Liver (tissue), 9 donors: ENCODE measurements around the gene TBX2. TPM values are rescaled to one million over a fixed set of nuclear protein-coding genes. Genes with fewer than 3 reads are reported as not detected.
A peak's percentile ranks its signal among the peaks of the same experiment; 100 is the strongest.

ENCODE experiments used
- DNase-seq: peaks from one replicate; pipeline ENCODE4 v3.0.0-alpha.2; 2017; ENCODE audit warnings: low spot score
- H3K27ac ChIP-seq, 2 donors: one replicate each; pipeline ENCODE4 v1.7.0; 2013; ENCODE audit warnings: inconsistent platforms in 2 of 2, low read length in 2 of 2, control low read depth in 1 of 2, low read depth in 1 of 2, mild to moderate bottlenecking in 1 of 2
- H3K27me3 ChIP-seq, 4 donors: one replicate each; pipeline versions ENCODE4 v1.6.1 to v1.7.0; 2013; ENCODE audit warnings: low read length in 3 of 4, inconsistent platforms in 1 of 4, mild to moderate bottlenecking in 1 of 4, moderate library complexity in 1 of 4; ENCODE audit not compliant: control insufficient read depth in 4 of 4, insufficient read depth in 4 of 4
- H3K36me3 ChIP-seq, 4 donors: one replicate each; pipeline versions ENCODE4 v1.6.1 to v1.7.0; 2013; ENCODE audit warnings: low read length in 3 of 4, mild to moderate bottlenecking in 3 of 4, low read depth in 1 of 4, moderate library complexity in 1 of 4; ENCODE audit not compliant: control insufficient read depth in 4 of 4, insufficient read depth in 3 of 4
- H3K4me1 ChIP-seq, 4 donors: one replicate each; pipeline versions ENCODE4 v1.6.1 to v1.7.0; 2013; ENCODE audit warnings: low read length in 3 of 4, mild to moderate bottlenecking in 3 of 4, moderate library complexity in 1 of 4; ENCODE audit not compliant: control insufficient read depth in 4 of 4, insufficient read depth in 4 of 4
- H3K4me3 ChIP-seq, 3 donors: one replicate each; pipeline versions ENCODE4 v1.6.1 to v1.7.0; 2013; ENCODE audit warnings: low read length in 3 of 3, control low read depth in 1 of 3, low read depth in 1 of 3, mild to moderate bottlenecking in 1 of 3
- H3K9ac ChIP-seq, 2 donors: one replicate each; pipeline ENCODE4 v1.7.0; 2013; ENCODE audit warnings: low read length in 2 of 2, mild to moderate bottlenecking in 2 of 2, moderate library complexity in 2 of 2, control low read depth in 1 of 2, low read depth in 1 of 2
- H3K9me3 ChIP-seq, 4 donors: one replicate each; pipeline versions ENCODE4 v1.6.1 to v1.7.0; 2013; ENCODE audit warnings: low read length in 3 of 4; ENCODE audit not compliant: control insufficient read depth in 4 of 4
- EGR1 ChIP-seq, 2 donors: IDR thresholded peaks; 2 replicates each; pipeline ENCODE4 v1.6.1; 2016 to 2018; ENCODE audit warnings: antibody characterized with exemption in 2 of 2, low read depth in 2 of 2
- FOXA2 ChIP-seq: IDR thresholded peaks from 2 replicates; pipeline ENCODE4 v1.6.1; 2016; ENCODE audit warnings: antibody characterized with exemption
- GABPA ChIP-seq, 2 donors: IDR thresholded peaks in 1 of 2; conservative IDR thresholded peaks in 1 of 2; 2 replicates each; pipeline ENCODE4 v1.6.1; 2016; ENCODE audit warnings: antibody characterized with exemption in 2 of 2, mild to moderate bottlenecking in 1 of 2, moderate library complexity in 1 of 2
- NR2F2 ChIP-seq: IDR thresholded peaks from 2 replicates; pipeline ENCODE4 v1.6.1; 2016; ENCODE audit warnings: antibody characterized with exemption
- RXRA ChIP-seq, 2 donors: IDR thresholded peaks; 2 replicates each; pipeline ENCODE4 v1.6.1; 2017 to 2018; ENCODE audit warnings: antibody characterized with exemption in 2 of 2, mild to moderate bottlenecking in 1 of 2
- TAF1 ChIP-seq: conservative IDR thresholded peaks from 2 replicates; pipeline ENCODE4 v1.6.1; 2016; ENCODE audit warnings: antibody characterized with exemption, mild to moderate bottlenecking
- YY1 ChIP-seq: IDR thresholded peaks from 2 replicates; pipeline ENCODE4 v1.6.1; 2016; ENCODE audit warnings: antibody characterized with exemption, mild to moderate bottlenecking
- WGBS: extraction: QIAGEN DNeasy Blood & Tissue Kit; methylation state at CpG from one replicate; pipeline ENCODE4 v1.1.7; 2013; 5-methylcytosine and 5-hydroxymethylcytosine counted together
- polyA plus RNA-seq, 2 donors: library from polyadenylated mRNA; stranded (reverse) in 1 of 2; unstranded in 1 of 2; fragments of 200-250 nt in 1 of 2; fragments of >200 nt in 1 of 2; fragmentation: Nextera tagmentation in 1 of 2; extraction: Ambion mirVana in 1 of 2; gene quantifications; one replicate each; pipeline versions ENCODE4 v1.2.1 to v1.2.3, GENCODE V29; 2013 to 2015
- total RNA-seq, 2 donors: library from RNA; depleted of rRNA; stranded (reverse); fragments of >200 nt; gene quantifications; one replicate each; pipeline ENCODE4 v1.2.3, GENCODE V29; 2014
- TF ChIP-seq, protein P1 (sequence below): IDR thresholded peaks from 2 replicates; pipeline ENCODE4 v1.6.1; 2016; ENCODE audit warnings: antibody characterized with exemption, mild to moderate bottlenecking
- TF ChIP-seq, protein P2 (sequence below): IDR thresholded peaks from 2 replicates; pipeline ENCODE4 v1.6.1; 2016; ENCODE audit warnings: antibody characterized with exemption
- TF ChIP-seq, protein P3 (sequence below): IDR thresholded peaks from 2 replicates; pipeline ENCODE4 v1.6.1; 2016; ENCODE audit warnings: antibody characterized with exemption
- TF ChIP-seq, protein P4 (sequence below): IDR thresholded peaks from 2 replicates; pipeline ENCODE4 v1.6.1; 2016; ENCODE audit warnings: antibody characterized with exemption
- donor health status: healthy.
- donor health status: healthy.
- donor health status: healthy.
- donor health status: healthy.
- donor health status: healthy.

TBX2 gene
- total and polyA plus RNA-seq, 4 donors, result 0.85 to 3.1 (median 2.5) TPM

DNA sequence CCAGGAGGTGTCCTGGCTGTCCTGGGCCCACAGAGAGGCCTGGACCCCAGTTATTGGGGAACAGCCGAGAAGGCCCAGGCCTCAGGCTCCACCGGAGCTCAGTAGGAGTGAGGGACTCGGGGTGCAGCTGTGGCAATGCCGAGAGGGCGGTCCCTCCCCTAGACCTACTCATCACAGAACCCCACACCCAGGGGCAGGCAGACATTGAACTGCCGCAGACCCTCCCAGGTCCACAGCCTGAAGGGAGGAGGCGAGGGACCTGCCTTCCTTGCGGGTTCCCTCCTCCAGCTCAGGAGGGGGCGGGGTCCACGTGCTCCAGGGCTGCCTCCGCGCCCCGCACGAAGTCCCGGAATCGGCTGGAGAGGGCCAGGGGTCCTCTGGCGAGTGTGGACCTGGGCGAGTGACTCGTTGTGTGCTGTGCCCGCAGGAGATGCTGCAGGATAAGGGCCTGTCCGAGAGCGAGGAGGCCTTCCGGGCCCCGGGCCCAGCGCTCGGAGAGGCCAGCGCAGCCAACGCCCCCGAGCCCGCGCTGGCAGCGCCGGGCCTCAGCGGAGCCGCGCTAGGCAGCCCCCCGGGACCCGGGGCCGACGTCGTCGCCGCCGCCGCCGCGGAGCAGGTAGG, 56.5 kb downstream of the TBX2 start:
- Histone ChIP-seq H3K9ac (no peak overlapping the region), H3K36me3 (no peaks in the 10 kb centered on the region), H3K4me1 (peaks cover 2 to 21% (median 14%) of the 10 kb centered on the region in 4 donors), H3K4me3 (no peak overlapping the region), H3K9me3 (peaks cover 0 to 7% (median 3%) of the 10 kb centered on the region in 4 donors), H3K27me3 (peaks cover 16 to 29% (median 21%) of the 10 kb centered on the region in 4 donors), H3K27ac (no peak overlapping the region)
- peak; percentile 28 for DNase-seq
- WGBS, result 23% methylated on average over 47 of the region's 47 CpGs
- TF ChIP-seq, protein P1, sequence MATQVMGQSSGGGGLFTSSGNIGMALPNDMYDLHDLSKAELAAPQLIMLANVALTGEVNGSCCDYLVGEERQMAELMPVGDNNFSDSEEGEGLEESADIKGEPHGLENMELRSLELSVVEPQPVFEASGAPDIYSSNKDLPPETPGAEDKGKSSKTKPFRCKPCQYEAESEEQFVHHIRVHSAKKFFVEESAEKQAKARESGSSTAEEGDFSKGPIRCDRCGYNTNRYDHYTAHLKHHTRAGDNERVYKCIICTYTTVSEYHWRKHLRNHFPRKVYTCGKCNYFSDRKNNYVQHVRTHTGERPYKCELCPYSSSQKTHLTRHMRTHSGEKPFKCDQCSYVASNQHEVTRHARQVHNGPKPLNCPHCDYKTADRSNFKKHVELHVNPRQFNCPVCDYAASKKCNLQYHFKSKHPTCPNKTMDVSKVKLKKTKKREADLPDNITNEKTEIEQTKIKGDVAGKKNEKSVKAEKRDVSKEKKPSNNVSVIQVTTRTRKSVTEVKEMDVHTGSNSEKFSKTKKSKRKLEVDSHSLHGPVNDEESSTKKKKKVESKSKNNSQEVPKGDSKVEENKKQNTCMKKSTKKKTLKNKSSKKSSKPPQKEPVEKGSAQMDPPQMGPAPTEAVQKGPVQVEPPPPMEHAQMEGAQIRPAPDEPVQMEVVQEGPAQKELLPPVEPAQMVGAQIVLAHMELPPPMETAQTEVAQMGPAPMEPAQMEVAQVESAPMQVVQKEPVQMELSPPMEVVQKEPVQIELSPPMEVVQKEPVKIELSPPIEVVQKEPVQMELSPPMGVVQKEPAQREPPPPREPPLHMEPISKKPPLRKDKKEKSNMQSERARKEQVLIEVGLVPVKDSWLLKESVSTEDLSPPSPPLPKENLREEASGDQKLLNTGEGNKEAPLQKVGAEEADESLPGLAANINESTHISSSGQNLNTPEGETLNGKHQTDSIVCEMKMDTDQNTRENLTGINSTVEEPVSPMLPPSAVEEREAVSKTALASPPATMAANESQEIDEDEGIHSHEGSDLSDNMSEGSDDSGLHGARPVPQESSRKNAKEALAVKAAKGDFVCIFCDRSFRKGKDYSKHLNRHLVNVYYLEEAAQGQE, result no peak
- no peak for TF ChIP-seq EGR1 (IDR thresholded peaks at IDR 0.05; ENCODE audit: low read depth in 2 of 2)
- TF ChIP-seq TAF1, result no peak

DNA sequence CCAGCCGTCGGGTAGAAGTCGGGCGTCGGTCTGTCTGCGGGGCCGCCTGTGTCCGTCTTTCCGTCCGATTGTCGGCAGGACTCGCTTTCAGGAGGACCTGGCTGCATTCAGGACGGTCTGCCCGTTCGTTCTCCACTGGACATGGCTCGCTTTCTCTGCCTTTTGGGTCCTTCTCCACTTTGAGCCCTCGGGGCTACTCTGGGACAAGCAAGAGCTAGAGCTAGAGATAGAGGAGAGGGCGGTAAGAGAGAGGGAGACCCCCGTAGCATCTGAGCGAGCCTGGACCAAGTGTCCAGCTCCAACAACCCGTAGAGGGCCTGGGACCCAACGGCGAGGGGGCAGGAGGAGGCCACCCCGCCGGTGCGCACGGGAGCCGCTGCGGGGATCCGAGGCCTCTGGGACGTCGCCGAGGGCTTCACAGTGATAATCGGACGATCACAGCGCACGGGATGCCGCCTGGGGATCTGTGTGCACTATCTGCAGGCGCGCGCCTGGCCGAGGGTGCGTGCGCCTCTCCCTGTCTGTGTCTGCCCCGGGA, 57.1 kb downstream of the TBX2 start:
- no peaks in the 10 kb centered on the region for H3K36me3 ChIP-seq
- no peak for TF ChIP-seq YY1
- TF ChIP-seq, protein P2, sequence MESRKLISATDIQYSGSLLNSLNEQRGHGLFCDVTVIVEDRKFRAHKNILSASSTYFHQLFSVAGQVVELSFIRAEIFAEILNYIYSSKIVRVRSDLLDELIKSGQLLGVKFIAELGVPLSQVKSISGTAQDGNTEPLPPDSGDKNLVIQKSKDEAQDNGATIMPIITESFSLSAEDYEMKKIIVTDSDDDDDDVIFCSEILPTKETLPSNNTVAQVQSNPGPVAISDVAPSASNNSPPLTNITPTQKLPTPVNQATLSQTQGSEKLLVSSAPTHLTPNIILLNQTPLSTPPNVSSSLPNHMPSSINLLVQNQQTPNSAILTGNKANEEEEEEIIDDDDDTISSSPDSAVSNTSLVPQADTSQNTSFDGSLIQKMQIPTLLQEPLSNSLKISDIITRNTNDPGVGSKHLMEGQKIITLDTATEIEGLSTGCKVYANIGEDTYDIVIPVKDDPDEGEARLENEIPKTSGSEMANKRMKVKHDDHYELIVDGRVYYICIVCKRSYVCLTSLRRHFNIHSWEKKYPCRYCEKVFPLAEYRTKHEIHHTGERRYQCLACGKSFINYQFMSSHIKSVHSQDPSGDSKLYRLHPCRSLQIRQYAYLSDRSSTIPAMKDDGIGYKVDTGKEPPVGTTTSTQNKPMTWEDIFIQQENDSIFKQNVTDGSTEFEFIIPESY, result no peak
- no peak for TF ChIP-seq TAF1
- TF ChIP-seq FOXA2, result no peak
- no peak for TF ChIP-seq RXRA (IDR thresholded peaks at IDR 0.05)
- TF ChIP-seq GABPA (IDR thresholded peaks at IDR 0.05 in 1 of 2, conservative IDR thresholded peaks at IDR 0.05 in 1 of 2), result no peak
- TF ChIP-seq NR2F2, result no peak
- TF ChIP-seq, protein P3, sequence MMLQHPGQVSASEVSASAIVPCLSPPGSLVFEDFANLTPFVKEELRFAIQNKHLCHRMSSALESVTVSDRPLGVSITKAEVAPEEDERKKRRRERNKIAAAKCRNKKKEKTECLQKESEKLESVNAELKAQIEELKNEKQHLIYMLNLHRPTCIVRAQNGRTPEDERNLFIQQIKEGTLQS, result no peak
- TF ChIP-seq, protein P4, sequence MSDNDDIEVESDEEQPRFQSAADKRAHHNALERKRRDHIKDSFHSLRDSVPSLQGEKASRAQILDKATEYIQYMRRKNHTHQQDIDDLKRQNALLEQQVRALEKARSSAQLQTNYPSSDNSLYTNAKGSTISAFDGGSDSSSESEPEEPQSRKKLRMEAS, result no peak
- H3K27ac ChIP-seq, result no peak overlapping the region
- peaks cover 0 to 7% (median 3%) of the 10 kb centered on the region in 4 donors for H3K9me3 ChIP-seq
- H3K9ac ChIP-seq, result no peak overlapping the region
- peak; percentile 33 for DNase-seq
- peaks cover 2 to 15% (median 10%) of the 10 kb centered on the region in 4 donors for H3K4me1 ChIP-seq
- no peak overlapping the region for H3K4me3 ChIP-seq
- H3K27me3 ChIP-seq, result peaks cover 16 to 33% (median 20%) of the 10 kb centered on the region in 4 donors
- 14% methylated on average over 45 of the region's 45 CpGs for WGBS
